ENCODE results near the gene CFAP70.
"Not testable (repeated sequence)": the region's sequence is repeated elsewhere in the genome, so short reads cannot be mapped to it uniquely, and the experiment has no call there.

CFAP70 gene

GRCh38 chr10:73358331-73359279, at the start of gene CFAP70:
Gene CFAP70, minus strand, starts transcription at chr10:73358864. Its CDS starts 4,068 bp downstream, at chr10:73354796.
- H3K9me3 ChIP-seq (ENCODE audit: control insufficient read depth, insufficient read depth, low read length): no peaks in the 10 kb centered on the region
- H3K4me1 ChIP-seq (ENCODE audit: insufficient read depth, low read length): no peaks in the 10 kb centered on the region
- peak within 1 kb of the TSS; percentile 94 for H3K9ac ChIP-seq (ENCODE audit: low read depth, low read length)
- no peaks in the 10 kb centered on the region for H3K36me3 ChIP-seq (ENCODE audit: insufficient read depth, low read length)

- Histone ChIP-seq H3K9me3 (ENCODE audit: control insufficient read depth, insufficient read depth, low read length) (no peaks in the 10 kb centered on the region), H3K9ac (ENCODE audit: low read depth, low read length) (no peak overlapping the region), H3K4me1 (ENCODE audit: insufficient read depth, low read length) (0 out of 2 replicates have a peak, but pooled peaks cover 3% of the 10 kb centered on the region), H3K36me3 (ENCODE audit: insufficient read depth, low read length) (no peaks in the 10 kb centered on the region)
These were observed 49.4 kb upstream of the CFAP70 start for GRCh38 chr10:73408061-73408460.

DNA sequence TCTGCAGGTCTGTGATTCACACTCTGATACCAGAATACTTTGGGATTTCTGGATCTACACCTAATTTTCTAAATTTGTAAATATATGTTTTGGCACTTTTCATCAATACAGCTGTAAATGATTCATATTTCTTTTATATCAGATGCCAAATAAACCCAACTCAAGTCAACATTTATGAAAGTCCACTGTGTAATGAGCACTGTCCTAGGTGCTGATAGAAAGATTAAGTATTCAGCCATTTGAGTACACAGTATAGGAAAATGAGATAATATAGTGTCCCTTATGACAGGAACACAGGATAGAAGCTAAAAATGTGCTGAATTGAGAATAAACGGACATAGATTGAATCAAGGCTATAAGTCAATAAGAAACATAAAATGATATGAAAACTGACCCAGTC, 48.8 kb upstream of the CFAP70 start:
- Histone ChIP-seq H3K9me3 (ENCODE audit: control insufficient read depth, insufficient read depth, low read length) (no peaks in the 10 kb centered on the region), H3K36me3 (ENCODE audit: insufficient read depth, low read length) (no peaks in the 10 kb centered on the region), H3K4me1 (ENCODE audit: insufficient read depth, low read length) (0 out of 2 replicates have a peak, but pooled peaks cover 3% of the 10 kb centered on the region), H3K9ac (ENCODE audit: low read depth, low read length) (no peak overlapping the region)

DNA sequence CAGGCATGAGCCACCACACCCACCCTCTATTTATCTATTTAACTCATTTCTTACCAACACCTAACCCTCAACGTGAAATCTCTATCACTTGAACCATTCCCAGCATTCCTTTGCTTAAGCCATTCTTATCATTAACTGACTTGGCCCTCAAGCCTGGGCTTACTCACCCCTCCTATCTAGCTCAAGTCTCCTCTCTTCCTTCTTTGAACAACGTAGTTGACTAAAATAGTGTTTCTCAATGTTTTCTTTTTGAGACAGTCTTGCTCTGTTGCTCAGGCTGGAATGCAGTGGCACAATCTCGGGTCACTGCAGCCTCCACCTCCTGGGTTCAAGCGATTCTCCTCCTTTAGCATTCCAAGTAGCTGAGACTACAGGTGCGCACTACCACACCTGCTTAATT, 48.2 kb upstream of the CFAP70 start:
- Histone ChIP-seq H3K9me3 (ENCODE audit: control insufficient read depth, insufficient read depth, low read length) (no peaks in the 10 kb centered on the region), H3K9ac (ENCODE audit: low read depth, low read length) (no peak overlapping the region), H3K4me1 (ENCODE audit: insufficient read depth, low read length) (0 out of 2 replicates have a peak, but pooled peaks cover 3% of the 10 kb centered on the region), H3K36me3 (ENCODE audit: insufficient read depth, low read length) (no peaks in the 10 kb centered on the region)

- no peaks in the 10 kb centered on the region for H3K9me3 ChIP-seq (ENCODE audit: control insufficient read depth, insufficient read depth, low read length)
- 0 out of 2 replicates have a peak, but pooled peaks cover 3% of the 10 kb centered on the region for H3K4me1 ChIP-seq (ENCODE audit: insufficient read depth, low read length)
- no peak overlapping the region for H3K9ac ChIP-seq (ENCODE audit: low read depth, low read length)
- no peaks in the 10 kb centered on the region for H3K36me3 ChIP-seq (ENCODE audit: insufficient read depth, low read length)
These were observed 46.9 kb upstream of the CFAP70 start for GRCh38 chr10:73405556-73405955.

- Histone ChIP-seq H3K9ac (ENCODE audit: low read depth, low read length) (no peak overlapping the region), H3K36me3 (ENCODE audit: insufficient read depth, low read length) (no peaks in the 10 kb centered on the region), H3K9me3 (ENCODE audit: control insufficient read depth, insufficient read depth, low read length) (no peaks in the 10 kb centered on the region), H3K4me1 (ENCODE audit: insufficient read depth, low read length) (no peaks in the 10 kb centered on the region)
These were observed 46.0 kb upstream of the CFAP70 start for GRCh38 chr10:73404690-73405089.

- H3K9me3 ChIP-seq (ENCODE audit: control insufficient read depth, insufficient read depth, low read length): no peaks in the 10 kb centered on the region
- no peaks in the 10 kb centered on the region; the same call in none of the 2 replicates for H3K36me3 ChIP-seq (ENCODE audit: insufficient read depth, low read length)
- no peak overlapping the region for H3K9ac ChIP-seq (ENCODE audit: low read depth, low read length)
- H3K4me1 ChIP-seq (ENCODE audit: insufficient read depth, low read length): no peaks in the 10 kb centered on the region
These were observed 43.0 kb upstream of the CFAP70 start for GRCh38 chr10:73401636-73402035.

- H3K4me1 ChIP-seq (ENCODE audit: insufficient read depth, low read length): no peaks in the 10 kb centered on the region
- H3K36me3 ChIP-seq (ENCODE audit: insufficient read depth, low read length): peaks cover 7% of the 10 kb centered on the region
- H3K9me3 ChIP-seq (ENCODE audit: control insufficient read depth, insufficient read depth, low read length): no peaks in the 10 kb centered on the region
- H3K9ac ChIP-seq (ENCODE audit: low read depth, low read length): no peak overlapping the region
These were observed 40.4 kb upstream of the CFAP70 start for GRCh38 chr10:73399063-73399462.

- H3K4me1 ChIP-seq (ENCODE audit: insufficient read depth, low read length): no peaks in the 10 kb centered on the region
- H3K9me3 ChIP-seq (ENCODE audit: control insufficient read depth, insufficient read depth, low read length): no peaks in the 10 kb centered on the region
- peaks cover 7% of the 10 kb centered on the region for H3K36me3 ChIP-seq (ENCODE audit: insufficient read depth, low read length)
- H3K9ac ChIP-seq (ENCODE audit: low read depth, low read length): no peak overlapping the region
These were observed 39.4 kb upstream of the CFAP70 start for GRCh38 chr10:73398024-73398423.

GRCh38 chr10:73394325-73394724, 35.7 kb upstream of the CFAP70 start:
- H3K36me3 ChIP-seq (ENCODE audit: insufficient read depth, low read length); H3K4me1 ChIP-seq (ENCODE audit: insufficient read depth, low read length); H3K9ac ChIP-seq (ENCODE audit: low read depth, low read length); H3K9me3 ChIP-seq (ENCODE audit: control insufficient read depth, insufficient read depth, low read length): not testable (repeated sequence)

DNA sequence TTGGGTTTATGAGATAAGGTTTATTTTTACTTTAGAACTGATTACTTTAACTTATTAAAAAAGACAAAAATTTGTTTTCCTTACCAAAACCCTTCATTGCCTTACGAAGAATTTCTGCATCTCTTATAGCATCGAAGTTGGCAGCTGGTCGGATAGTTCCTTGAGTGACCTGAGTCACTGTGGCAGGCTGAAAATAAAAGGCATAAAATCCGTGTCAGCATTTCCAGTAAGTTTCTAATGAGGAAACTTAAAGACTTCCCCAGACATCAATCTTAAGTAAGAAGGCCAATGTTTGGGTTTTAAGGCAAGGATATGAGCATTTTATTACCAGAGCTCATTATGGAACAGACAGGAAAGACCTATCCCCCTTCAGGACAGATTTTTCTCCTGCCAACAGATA, 29.6 kb upstream of the CFAP70 start:
- no peaks in the 10 kb centered on the region for H3K9me3 ChIP-seq (ENCODE audit: control insufficient read depth, insufficient read depth, low read length)
- H3K4me1 ChIP-seq (ENCODE audit: insufficient read depth, low read length): no peaks in the 10 kb centered on the region
- H3K36me3 ChIP-seq (ENCODE audit: insufficient read depth, low read length): peaks cover 13% of the 10 kb centered on the region
- no peak overlapping the region for H3K9ac ChIP-seq (ENCODE audit: low read depth, low read length)

GRCh38 chr10:73386583-73386982, 27.9 kb upstream of the CFAP70 start:
- H3K4me1 ChIP-seq (ENCODE audit: insufficient read depth, low read length): no peaks in the 10 kb centered on the region
- no peaks in the 10 kb centered on the region for H3K9me3 ChIP-seq (ENCODE audit: control insufficient read depth, insufficient read depth, low read length)
- H3K36me3 ChIP-seq (ENCODE audit: insufficient read depth, low read length): peaks cover 20% of the 10 kb centered on the region
- H3K9ac ChIP-seq (ENCODE audit: low read depth, low read length): no peak overlapping the region

GRCh38 chr10:73379064-73379748, 20.5 kb upstream of the CFAP70 start:
- Histone ChIP-seq H3K9me3 (ENCODE audit: control insufficient read depth, insufficient read depth, low read length) (no peaks in the 10 kb centered on the region), H3K36me3 (ENCODE audit: insufficient read depth, low read length) (peaks cover 19% of the 10 kb centered on the region), H3K4me1 (ENCODE audit: insufficient read depth, low read length) (no peaks in the 10 kb centered on the region), H3K9ac (ENCODE audit: low read depth, low read length) (no peak overlapping the region)

GRCh38 chr10:73376679-73377078, 18.0 kb upstream of the CFAP70 start:
- Histone ChIP-seq H3K36me3 (ENCODE audit: insufficient read depth, low read length) (peaks cover 11% of the 10 kb centered on the region; the same call in 1 of the 2 replicates), H3K9me3 (ENCODE audit: control insufficient read depth, insufficient read depth, low read length) (no peaks in the 10 kb centered on the region), H3K4me1 (ENCODE audit: insufficient read depth, low read length) (no peaks in the 10 kb centered on the region)

GRCh38 chr10:73368238-73368637, 9.6 kb upstream of the CFAP70 start:
- Histone ChIP-seq H3K9ac (ENCODE audit: low read depth, low read length) (no peak overlapping the region), H3K4me1 (ENCODE audit: insufficient read depth, low read length) (no peaks in the 10 kb centered on the region), H3K9me3 (ENCODE audit: control insufficient read depth, insufficient read depth, low read length) (no peaks in the 10 kb centered on the region), H3K36me3 (ENCODE audit: insufficient read depth, low read length) (peaks cover 7% of the 10 kb centered on the region)

More at GRCh38 chr10:73376679-73377078, 18.0 kb upstream of the CFAP70 start:
- no peak overlapping the region for H3K9ac ChIP-seq (ENCODE audit: low read depth, low read length)

Data from ES-I3 (cell line).